ENCODE measurements around the gene L1TD1.
"Not testable (repeated sequence)": the region's sequence is repeated elsewhere in the genome, so short reads cannot be mapped to it uniquely, and the experiment has no call there.

Gene L1TD1

GRCh38 chr1:62234688-62235087 lies 40.0 kb downstream of the L1TD1 start:
- H3K4me3 ChIP-seq (replicated peaks in 1 of 2; ENCODE audit: low read depth in 2 of 2, low read length in 2 of 2) = no peak overlapping the region
- TF ChIP-seq CTCF (IDR thresholded peaks at IDR 0.05; ENCODE audit: low read depth, low read length) = no peak
- no peak for DNase-seq (ENCODE audit: low read depth in 2 of 2)

GRCh38 chr1:62235576-62235975 lies 40.9 kb downstream of the L1TD1 start:
- DNase-seq (ENCODE audit: low read depth in 2 of 2) = no peak
- H3K4me3 ChIP-seq (replicated peaks in 1 of 2; ENCODE audit: low read depth in 2 of 2, low read length in 2 of 2) = no peak overlapping the region
- TF ChIP-seq CTCF (IDR thresholded peaks at IDR 0.05; ENCODE audit: low read depth, low read length) = no peak

GRCh38 chr1:62237361-62237760 lies 42.7 kb downstream of the L1TD1 start:
- DNase-seq (ENCODE audit: low read depth in 2 of 2) = no peak
- TF ChIP-seq CTCF (IDR thresholded peaks at IDR 0.05; ENCODE audit: low read depth, low read length) = no peak

GRCh38 chr1:62237950-62238374 lies 43.3 kb downstream of the L1TD1 start:
- TF ChIP-seq CTCF (IDR thresholded peaks at IDR 0.05; ENCODE audit: low read depth, low read length) = no peak
- no peak overlapping the region for H3K4me3 ChIP-seq (replicated peaks in 1 of 2; ENCODE audit: low read depth in 2 of 2, low read length in 2 of 2)
- DNase-seq (ENCODE audit: low read depth in 2 of 2) = no peak

More at GRCh38 chr1:62237361-62237760, 42.7 kb downstream of the L1TD1 start:
- no peak overlapping the region for H3K4me3 ChIP-seq (replicated peaks in 1 of 2; ENCODE audit: low read depth in 2 of 2, low read length in 2 of 2)

GRCh38 chr1:62238507-62238906 lies 43.9 kb downstream of the L1TD1 start:
- DNase-seq (ENCODE audit: low read depth in 2 of 2) = no peak
- TF ChIP-seq CTCF (IDR thresholded peaks at IDR 0.05; ENCODE audit: low read depth, low read length) = no peak
- no peak overlapping the region for H3K4me3 ChIP-seq (replicated peaks in 1 of 2; ENCODE audit: low read depth in 2 of 2, low read length in 2 of 2)

- not testable (repeated sequence) for H3K4me3 ChIP-seq (replicated peaks in 1 of 2; ENCODE audit: low read depth in 2 of 2, low read length in 2 of 2); DNase-seq (ENCODE audit: low read depth in 2 of 2)
Observed at GRCh38 chr1:62239652-62240403, 45.2 kb downstream of the L1TD1 start.

GRCh38 chr1:62240651-62241370 lies 46.2 kb downstream of the L1TD1 start:
- no peak for TF ChIP-seq CTCF (IDR thresholded peaks at IDR 0.05; ENCODE audit: low read depth, low read length)
- no peak overlapping the region for H3K4me3 ChIP-seq (replicated peaks in 1 of 2; ENCODE audit: low read depth in 2 of 2, low read length in 2 of 2)
- no peak for DNase-seq (ENCODE audit: low read depth in 2 of 2)

All from cardiac fibroblast (primary cell).